Activated T-helper 1 cell treated with anti-CD3 and anti-CD28 coated beads, Interleukin-2, amount 50 U/mL, for 16 hours (primary cell): ENCODE results near the gene TUBGCP6.
"Not testable (repeated sequence)": the region's sequence is repeated elsewhere in the genome, so short reads cannot be mapped to it uniquely, and the experiment has no call there.

Experiments used
- DNase-seq, 2 donors: peaks; one replicate each; pipeline ENCODE4 v3.0.0-alpha.2; 2020; ENCODE audit warnings: low read depth in 1 of 2, low spot score in 1 of 2

Gene TUBGCP6

DNA sequence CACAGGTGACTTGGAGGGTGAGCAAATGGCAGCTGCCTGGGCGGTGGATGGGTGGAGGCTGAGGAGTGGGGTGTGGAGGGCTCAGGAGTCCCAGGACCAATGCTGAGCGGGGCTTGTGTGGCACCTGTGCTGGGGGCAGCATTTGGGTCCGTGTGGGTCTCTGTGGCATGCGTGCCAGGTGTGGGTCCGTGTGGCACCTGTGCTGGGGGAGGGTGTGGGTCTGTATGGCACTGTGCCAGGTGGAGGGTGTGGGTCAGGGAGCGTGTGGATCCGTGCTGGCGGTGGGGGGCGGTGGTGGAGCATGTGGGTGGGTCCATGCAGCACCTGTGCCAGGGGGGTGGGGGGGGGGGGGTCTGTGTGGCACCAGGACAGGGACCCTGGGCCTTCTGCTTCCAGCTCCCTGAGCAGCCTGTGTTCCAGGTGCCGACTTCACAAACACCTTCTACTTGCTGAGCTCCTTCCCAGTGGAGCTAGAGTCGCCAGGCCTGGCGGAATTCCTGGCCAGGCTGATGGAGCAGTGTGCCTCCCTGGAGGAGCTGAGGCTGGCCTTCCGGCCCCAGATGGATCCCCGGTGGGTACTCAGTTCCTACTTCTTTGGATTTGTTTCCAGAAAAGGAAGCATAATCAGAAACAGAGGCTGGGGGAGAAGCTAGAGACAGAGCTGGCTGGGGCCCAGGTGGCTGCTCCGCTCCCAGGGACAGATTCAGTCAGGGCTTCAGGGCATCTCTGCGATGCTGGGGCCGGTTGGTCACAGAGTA is 29.3 kb downstream of the TUBGCP6 start:
- DNase-seq = no peak

DNA sequence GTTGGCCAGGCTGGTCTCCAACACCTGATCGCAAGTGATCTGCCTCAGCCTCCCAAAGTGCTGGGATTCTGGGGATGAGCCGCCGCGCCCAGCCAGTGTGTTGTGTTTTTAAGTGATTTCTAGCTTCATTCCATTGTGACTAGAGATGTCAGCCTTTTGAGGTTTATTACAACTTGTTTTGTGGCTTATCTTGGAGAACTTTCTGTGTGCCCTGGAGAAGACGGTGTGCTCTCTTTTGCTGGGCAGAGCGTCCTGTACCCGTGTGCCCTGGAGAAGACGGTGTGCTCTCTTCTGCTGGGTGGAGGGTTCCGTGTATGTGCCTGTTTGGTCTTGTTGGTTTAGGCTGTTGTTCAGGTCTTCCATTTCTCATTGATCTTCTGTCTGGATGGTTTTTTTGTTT is 31.6 kb downstream of the TUBGCP6 start:
- DNase-seq = no peak

DNA sequence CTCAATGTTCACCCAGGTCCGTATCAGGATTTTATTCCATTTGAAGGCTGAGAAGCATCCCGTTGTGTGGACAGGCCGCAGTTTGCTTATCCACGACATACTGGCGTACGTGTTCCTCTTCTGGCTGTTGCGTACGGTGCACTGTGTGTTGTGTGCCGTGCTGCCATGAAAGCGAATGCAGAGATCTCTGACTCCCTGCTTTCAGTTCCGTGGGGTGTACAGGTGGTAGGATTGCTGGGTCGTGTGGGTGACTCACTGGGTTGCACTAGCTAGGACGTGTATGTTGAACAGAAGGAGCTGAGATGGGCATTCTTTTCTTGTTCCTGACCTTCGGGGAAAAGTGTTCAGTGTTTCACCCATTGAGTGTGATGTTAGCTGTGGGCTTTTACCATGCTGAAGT is 33.7 kb downstream of the TUBGCP6 start:
- DNase-seq = no peak

DNA sequence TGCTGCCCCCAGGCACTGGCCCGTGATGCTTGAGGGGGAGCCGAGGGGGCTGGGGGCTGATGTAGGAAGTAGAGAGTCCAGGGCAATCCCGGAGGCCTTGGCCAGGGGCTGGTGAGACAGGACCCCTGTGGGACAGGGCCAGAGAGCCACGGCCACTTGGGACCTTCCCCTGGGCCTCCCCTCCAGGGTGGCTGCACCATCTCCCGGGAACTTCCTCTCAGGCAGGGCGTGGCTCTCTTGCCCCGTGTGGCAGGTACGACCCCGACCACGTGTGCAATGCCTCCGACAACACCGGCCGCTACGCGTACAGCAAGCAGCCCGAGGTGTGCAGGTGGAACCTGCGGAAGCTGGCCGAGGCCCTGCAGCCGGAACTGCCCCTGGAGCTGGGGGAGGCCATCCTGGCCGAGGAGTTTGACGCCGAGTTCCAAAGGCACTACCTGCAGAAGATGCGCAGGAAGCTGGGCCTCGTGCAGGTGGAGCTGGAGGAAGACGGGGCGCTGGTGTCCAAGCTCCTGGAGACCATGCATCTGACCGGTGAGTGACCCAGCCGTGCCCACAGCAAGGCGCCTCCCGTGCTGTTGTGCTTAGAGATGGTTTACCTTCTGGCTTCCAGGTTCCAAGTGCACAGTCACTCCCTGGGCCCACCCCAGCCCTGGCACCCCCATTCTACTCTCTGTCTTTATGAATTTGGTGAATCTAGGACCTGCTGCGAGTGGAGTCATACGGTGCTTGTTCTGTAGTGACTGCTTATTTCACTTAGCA is 34.3 kb downstream of the TUBGCP6 start:
- no peak for DNase-seq

DNA sequence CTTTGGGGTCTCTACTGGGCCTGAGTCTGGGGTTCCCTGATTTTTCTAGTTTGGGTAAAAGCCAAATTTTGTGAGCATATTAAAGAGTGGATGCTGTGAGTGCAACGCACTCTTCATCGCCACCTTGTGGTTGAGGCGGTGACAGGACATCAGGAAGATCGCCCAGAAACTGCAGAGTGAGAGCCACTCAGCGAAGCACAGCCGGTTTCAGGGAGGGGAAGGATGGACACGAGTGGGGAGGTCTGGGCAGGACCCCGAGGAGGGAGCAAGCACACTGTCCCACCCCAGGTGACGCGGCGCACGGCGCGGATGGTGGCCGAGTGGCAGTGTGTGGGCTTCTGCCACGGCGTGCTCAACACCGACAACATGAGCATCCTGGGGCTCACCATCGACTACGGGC is 34.9 kb downstream of the TUBGCP6 start:
- peak; percentile 45 to 47 for DNase-seq

DNA sequence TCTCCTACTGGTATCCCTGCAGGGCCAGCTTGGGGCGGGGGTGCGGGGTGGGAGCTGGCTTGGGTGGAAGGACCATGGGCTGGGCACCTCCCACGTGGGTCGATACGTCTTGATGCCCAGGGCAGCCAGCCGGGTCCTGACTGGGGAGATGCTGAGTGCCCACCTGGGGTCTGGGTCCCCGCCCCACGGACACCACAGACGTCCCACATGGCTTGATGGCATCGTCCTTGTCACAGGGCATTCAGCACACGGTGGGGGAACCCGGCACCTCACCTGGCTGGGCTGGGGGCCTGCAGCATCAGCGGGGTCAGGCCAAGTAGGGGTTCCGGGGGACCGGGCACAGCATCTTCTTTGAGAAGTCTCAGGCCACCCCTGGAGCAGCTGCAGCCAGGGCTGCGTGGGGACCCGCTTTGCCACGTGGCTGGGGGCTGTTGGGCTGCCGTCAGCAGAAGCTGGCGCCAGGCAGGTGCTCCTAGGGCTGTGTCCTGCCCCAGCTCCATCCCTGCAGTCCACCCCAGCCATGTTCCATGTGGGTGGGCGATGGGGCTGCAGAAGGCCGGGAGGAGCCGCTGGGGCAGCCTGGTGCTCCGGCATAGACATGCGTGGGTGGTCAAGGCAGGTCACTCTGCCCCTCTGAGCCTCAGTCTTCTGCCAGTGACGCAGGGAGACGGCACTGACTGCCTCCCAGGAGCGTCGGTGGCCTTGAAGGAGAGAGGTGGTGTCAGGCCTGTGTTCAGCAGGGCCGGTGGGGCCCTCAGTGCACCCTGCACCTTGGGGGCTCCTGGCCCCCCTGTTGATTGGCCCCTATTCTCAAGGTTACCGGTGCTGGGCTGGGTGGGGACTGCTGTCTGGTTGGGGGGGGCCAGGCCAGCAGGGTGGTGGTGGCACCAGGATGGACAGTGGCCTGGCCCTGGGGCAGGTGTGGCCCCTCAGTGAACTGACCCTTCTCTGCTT is 35.6 kb downstream of the TUBGCP6 start:
- no peak for DNase-seq

DNA sequence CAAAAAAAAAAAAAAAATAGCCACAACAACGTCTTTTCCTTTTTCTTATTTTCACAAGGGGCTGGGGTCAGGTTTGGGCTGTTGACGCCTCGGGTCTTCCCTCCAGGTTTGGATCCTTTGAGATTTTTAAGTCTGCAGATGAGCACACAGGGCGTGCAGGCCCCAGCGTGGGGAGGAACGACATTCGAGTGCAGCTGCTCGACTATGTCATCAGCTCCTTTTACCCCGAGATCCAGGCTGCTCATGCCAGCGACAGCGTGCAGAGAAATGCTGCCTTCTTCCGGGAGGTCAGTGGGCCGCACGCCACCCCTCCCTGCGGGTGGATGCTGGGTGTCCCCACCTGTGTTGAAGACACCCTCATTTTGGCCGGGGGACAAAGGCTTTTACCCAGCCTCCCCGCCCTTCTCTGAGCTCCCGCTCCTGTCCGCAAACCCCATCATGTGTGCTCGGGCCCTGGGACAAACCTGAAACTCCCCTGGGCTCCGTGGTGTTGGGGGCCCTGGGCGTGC is 36.3 kb downstream of the TUBGCP6 start:
- DNase-seq = no peak

DNA sequence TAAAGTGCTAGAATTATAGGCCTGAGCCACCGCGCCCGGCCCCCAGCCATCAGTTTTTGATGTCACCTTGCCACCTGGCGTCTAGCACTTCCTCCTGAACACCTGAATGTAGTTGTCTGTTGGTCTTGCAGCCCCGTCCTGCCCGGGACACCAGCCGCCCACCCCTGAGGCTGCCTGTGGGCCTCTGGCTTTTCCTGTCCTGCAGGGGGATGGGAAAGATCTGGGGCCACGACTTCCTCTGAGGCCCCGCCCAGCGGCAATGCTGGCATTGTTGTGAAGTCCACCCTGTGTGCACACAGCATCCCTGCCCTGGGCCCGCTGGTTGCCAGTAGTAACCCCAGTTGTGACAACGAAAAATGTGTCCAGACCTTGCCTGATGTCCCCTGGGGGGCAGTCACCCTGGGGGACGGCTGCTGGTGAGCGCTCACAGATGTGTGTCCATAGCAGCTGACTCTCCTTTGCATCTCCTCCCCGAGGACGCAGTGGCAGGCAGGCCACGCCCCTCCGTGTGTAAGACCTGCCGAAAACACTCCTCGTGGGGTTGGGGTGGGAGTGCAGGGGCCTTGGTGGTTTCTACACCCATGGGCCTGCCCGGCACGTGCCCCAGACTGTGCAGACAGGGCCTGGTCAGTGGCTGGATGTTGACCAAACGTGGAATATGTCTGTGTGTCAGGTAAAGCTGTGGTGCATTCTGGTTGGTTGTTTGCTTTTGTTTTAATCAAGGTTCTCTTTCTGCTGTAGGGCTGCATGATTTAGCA is 37.3 kb downstream of the TUBGCP6 start:
- DNase-seq = no peak

DNA sequence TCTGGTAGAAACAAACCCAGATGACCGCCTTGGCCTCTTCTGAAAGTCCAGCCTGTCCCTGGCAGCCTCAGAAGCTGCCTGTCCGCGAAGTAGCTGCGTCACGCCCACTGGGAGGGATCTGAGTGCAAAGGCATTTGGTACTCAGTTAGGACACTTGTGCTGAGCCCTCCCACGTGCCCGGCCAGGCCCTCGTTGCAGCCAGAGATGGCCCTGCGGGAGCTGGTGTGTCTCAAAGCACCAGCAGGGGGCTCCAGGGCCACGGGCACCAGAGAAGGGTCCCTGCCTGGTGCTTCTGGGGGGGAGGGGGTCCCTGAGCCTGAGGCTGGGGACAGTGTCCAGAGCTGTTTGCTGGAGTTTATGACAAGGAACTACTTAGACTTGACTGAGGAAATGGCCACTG is 38.2 kb downstream of the TUBGCP6 start:
- DNase-seq = no peak

DNA sequence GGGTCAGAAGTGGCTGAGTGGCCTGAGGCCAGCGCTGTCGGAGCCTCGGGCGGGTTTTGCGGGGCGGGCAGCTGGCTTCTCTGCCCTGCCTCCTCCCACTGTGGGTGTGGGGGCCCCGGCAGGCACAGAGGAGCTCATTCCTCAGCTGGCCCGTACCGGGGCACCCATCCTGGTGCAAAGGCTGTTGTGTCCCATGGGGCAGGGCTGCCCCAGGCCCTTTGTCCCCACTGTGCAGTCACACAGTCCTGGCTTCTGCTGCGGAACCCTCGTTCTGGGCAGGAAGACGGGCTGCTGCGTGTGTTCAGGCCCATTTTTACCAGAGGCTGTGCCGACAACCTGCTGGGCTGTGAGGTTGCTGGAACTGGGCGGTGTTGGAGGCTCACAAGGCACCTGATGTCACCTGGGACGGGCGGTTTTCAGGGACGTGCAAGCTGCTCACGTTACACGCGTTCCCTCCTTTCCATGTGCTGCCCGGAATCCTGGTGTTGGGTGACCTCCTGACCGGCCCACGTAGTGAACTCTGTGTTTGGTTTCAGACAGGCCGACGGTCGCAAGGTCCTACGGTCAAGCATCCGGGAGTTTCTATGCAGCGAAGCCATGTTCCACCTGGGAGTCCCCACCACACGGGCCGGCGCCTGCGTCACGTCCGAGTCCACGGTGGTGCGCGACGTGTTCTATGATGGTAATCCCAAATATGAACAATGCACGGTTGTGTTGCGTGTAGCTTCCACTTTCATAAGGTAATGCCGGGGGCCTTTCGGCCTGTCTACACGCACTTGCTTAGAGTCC is 38.8 kb downstream of the TUBGCP6 start:
- DNase-seq = no peak

DNA sequence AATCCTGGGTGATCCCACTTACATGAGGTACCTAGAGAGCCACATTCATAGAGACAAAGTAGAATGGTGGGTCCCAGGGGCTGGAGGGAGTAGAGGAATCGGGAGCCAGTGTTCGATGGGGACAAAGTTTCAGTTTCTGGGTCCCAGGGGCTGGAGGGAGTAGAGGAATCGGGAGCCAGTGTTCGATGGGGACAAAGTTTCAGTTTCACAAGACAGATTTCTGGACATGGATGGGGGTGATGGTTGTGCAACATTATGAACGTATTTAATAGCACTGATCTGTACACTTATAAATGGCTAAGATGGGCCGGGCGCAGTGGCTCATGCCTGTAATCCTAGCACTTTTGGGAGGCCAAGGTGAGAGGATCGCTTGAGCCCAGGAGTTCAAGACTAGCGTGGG is 39.8 kb downstream of the TUBGCP6 start:
- DNase-seq = not testable (repeated sequence)

DNA sequence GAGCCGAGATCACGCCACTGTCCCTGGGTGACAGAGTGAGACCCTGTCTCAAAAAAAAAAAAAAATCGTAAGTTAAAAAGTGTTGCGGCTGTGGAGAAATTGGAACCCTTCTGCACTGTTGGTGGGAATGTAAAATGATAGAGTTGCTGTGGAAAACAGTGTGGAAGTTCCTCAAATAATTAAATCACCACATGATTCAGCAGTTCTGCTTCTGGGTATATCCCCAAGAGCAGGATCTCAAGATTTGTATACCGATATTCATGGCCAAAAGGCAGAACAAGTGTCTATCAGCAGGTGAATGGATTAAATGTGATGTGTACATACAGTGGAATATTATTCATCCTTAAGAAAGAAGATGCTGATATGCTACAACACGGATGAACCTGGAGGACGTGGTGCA is 40.3 kb downstream of the TUBGCP6 start:
- DNase-seq = no peak

DNA sequence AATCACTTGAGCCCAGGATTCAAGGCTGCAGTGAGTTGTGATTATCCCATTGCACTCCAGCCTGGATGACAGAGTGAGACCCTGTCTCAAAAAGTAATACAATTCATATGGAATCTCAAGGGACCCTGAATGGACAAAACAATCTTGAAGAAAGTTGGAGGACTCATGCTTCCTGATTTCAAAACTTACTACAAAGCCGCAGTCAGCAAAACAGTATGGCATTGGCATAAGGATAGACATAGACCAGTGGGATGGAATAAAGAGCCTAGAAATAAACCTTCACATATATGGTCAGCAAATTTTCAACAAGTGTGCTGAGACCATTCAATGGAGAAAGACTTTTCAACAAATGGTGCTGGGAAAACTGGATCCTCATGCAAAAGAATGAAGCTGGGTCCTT is 41.5 kb downstream of the TUBGCP6 start:
- no peak for DNase-seq

DNA sequence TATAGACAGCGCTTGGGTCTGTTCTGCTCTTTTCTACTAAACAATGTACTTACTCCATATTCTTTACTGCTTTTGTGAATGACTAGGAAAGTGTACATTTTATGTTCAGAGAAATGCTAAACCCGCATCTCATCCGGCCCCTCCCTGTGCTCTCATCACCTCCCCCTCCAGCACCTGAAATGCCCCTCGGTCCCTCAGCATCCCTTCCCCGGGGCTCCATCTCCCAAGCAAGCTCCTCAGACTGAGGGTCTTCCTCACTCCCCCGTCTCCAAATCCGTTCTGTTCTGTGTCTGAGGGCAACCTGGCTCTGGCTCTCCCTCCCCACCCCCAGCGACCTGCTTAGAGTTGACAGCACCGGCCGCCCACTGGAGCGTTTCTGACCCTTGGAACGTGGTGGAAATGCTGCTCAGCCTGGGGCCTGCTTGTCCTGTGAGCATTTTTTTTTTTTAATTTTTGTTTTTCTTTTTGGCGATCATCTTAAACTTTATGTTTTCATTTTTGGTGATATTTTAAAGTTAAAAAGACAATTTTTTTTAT is 42.6 kb downstream of the TUBGCP6 start:
- no peak for DNase-seq

DNA sequence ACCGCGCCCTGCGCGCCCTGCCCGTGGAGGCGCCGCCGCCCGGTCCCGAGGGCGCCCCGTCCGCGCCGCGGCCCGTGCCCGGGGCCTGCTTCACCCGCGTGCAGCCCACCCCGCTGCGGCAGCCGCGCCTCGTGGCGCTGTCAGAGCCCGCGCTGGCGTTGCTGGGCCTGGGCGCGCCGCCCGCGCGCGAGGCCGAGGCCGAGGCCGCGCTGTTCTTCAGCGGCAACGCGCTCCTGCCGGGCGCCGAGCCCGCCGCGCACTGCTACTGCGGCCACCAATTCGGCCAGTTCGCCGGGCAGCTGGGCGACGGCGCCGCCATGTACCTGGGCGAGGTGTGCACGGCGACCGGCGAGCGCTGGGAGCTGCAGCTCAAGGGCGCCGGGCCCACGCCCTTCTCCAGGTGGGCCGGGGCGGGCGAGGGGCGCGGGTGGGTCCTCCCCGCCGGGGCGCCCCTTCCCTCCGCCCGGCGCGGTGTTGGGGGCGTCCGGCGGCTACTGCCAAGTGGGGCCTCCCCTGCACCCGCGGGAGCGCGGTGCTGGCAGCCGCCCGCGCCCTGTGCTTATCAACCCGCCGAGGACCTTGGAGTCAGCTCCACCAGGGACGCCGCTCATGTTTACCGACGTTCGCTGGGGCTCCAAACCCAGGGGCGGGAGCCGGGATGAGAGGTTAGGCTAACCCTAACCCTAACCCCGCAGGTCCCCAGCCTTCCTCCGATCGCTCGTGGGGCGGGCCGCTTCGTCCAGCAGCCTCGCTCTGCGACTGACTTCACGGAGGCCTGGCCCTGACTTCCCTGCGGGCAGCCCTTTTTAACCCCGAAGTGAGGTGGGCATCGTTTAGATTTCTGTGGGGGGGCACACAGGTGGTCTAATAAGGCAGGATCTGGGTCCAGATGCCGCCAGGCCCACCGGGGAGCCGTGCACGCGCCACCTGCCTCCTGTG is 43.4 kb downstream of the TUBGCP6 start:
- no peak for DNase-seq

DNA sequence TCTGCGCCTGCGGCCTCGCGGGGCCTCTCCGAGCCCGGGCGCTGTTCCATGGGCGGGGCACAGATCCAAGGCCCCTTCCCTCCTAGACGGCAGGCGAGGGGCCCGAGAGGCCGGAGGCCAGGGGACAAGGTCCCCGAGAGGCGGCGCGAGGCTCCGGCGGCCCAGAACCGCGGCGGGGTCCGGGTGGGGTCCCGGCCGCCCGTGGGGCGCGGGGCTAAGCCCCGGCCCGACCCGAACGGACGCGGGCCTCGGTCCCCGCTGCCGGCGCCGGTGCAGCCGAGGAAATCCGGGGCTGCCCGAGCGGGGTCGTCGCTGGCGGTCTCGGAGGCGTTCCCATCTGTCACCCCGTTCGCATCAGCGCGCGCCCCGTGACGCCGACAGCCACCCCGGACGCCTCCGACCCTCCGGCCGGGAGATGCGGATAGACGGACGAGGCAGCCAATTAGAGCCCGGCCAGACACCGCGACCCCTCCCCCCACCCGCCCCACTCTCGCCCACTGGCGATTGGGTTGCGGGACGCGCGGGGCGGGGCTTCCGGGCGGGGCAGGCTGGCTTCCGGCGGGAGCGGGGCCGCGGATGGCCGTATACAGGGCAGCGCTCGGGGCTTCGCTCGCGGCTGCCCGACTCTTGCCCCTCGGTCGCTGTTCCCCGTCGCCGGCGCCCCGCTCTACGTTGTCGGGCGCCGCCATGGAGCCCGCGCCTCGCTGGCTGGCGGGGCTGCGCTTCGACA is 44.2 kb downstream of the TUBGCP6 start, which contains the start of gene SELENOO:
Gene SELENOO, plus strand, starts transcription at position 551 of the 730 bp plus-strand sequence. Its CDS starts 26 bp downstream, at position 577.
- peak; percentile 86 to 87 for DNase-seq

DNA sequence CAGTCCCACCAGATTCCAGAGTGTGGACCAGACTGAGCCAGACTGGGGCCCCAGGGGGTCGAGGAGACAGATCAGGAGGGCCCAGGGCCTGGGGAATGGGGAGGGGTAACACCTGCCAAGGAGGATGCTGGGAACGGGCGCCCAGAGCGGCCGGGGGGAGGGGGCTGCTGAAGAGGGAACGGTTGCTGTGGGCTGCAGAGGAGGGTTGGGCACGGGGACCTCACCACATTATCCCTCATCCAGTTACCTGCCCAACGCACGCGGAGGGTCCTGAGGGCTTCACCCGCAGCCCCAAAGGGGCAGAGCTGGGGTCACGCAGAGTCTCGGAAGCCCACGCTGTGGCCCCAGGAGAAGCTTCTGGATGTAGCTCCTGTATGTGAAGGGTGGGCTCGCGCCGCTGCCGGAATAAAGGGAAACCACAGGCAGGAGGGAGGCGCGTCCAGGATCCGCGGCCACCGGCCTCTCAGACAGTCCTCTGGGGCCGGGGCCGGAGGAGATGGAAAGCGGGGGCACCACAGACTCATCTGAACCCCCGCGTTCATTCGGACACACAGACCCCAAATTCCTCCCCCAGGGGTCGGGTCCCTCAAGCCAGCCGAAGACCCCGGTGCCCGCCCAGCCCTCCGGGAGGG is 44.9 kb downstream of the TUBGCP6 start:
- no peak for DNase-seq
